ENCODE measurements around the gene SULT1B1.

DNA sequence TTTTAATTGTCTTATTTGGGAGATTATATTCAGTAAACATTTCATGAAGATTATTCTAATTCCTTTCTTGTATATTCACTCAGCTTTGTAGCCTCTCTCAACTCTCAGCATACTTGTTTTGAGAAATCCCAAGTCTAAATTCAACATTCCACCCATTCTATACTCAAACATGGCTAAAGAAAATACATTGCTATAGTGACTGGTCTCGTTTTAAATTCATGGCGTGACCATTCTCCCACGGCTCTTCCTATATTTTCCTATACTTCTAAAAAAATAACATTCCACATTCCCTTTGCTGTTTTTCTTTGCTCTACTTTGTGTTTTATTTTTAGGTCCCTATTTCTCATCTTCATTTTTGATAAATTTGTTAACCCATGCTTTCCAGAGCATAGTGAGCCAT lies 58.2 kb downstream of the SULT1B1 start:
- TF ChIP-seq, protein P1, sequence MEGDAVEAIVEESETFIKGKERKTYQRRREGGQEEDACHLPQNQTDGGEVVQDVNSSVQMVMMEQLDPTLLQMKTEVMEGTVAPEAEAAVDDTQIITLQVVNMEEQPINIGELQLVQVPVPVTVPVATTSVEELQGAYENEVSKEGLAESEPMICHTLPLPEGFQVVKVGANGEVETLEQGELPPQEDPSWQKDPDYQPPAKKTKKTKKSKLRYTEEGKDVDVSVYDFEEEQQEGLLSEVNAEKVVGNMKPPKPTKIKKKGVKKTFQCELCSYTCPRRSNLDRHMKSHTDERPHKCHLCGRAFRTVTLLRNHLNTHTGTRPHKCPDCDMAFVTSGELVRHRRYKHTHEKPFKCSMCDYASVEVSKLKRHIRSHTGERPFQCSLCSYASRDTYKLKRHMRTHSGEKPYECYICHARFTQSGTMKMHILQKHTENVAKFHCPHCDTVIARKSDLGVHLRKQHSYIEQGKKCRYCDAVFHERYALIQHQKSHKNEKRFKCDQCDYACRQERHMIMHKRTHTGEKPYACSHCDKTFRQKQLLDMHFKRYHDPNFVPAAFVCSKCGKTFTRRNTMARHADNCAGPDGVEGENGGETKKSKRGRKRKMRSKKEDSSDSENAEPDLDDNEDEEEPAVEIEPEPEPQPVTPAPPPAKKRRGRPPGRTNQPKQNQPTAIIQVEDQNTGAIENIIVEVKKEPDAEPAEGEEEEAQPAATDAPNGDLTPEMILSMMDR (conservative IDR thresholded peaks at IDR 0.05; ENCODE audit: low read length) = no peak
- TF ChIP-seq EZH2phosphoT487 (IDR thresholded peaks at IDR 0.05; ENCODE audit: borderline replicate concordance, low read depth, low read length) = no peak
